Ascending aorta (tissue), 2 donors: Measurements from ENCODE around the gene NELFCD. TPM values are rescaled to one million over a fixed set of nuclear protein-coding genes. Genes with fewer than 3 reads are reported as not detected.

ENCODE experiments used
- DNase-seq, 2 donors: peaks; one replicate each; pipeline ENCODE4 v3.0.0-alpha.2; 2019; ENCODE audit warnings: low spot score in 2 of 2
- H3K27ac ChIP-seq, 2 donors: fragments of 200-600 bp; sonication (generic); one replicate each; pipeline ENCODE4 v1.5.1; 2016 to 2017; ENCODE audit warnings: mild to moderate bottlenecking in 1 of 2
- H3K27me3 ChIP-seq: fragments of 200-600 bp; sonication (generic); one replicate; pipeline ENCODE4 v1.5.1; 2017
- H3K36me3 ChIP-seq, 2 donors: fragments of 200-600 bp; sonication (generic); one replicate each; pipeline ENCODE4 v1.5.1; 2016
- H3K4me1 ChIP-seq, 2 donors: fragments of 200-600 bp; sonication (generic); one replicate each; pipeline ENCODE4 v1.5.1; 2016 to 2017; ENCODE audit warnings: mild to moderate bottlenecking in 1 of 2
- H3K4me3 ChIP-seq, 2 donors: fragments of 200-600 bp; sonication (generic); one replicate each; pipeline ENCODE4 v1.5.1; 2016 to 2017; ENCODE audit warnings: mild to moderate bottlenecking in 1 of 2
- H3K9me3 ChIP-seq, 2 donors: fragments of 200-600 bp; sonication (generic); one replicate each; pipeline ENCODE4 v1.5.1; 2016
- intact Hi-C: fragments of 100-400 bp; cut with DNase I; formaldehyde crosslinking; loops from one replicate; pipeline ENCODE4 v1.15.1; 2023
- total RNA-seq: library from RNA; depleted of rRNA; stranded (reverse); fragments of >200 nt; gene quantifications from one replicate; pipeline ENCODE4 v1.1.0, GENCODE V29; 2016
- TF ChIP-seq, protein P1 (sequence below), 3 experiments: fragments of 200-600 bp in 2 of 3; fragments of 450-650 bp in 1 of 3; sonication (generic) in 2 of 3; IDR thresholded peaks; one replicate each; pipeline ENCODE4 v1.5.1; 2016 to 2019; ENCODE audit warnings: antibody characterized with exemption in 3 of 3, mild to moderate bottlenecking in 1 of 3, moderate library complexity in 1 of 3

NELFCD gene
- total RNA-seq, 1 donor from 2014 or later = 20.8 TPM

GRCh38 chr20:58984691-58985090 lies 3.6 kb downstream of the NELFCD start:
- intact Hi-C loops = no loop called here
- H3K36me3 ChIP-seq = peaks cover 21 to 36% of the 10 kb centered on the region in 2 donors
- no peak overlapping the region for H3K4me3 ChIP-seq
- peaks cover 3 to 15% of the 10 kb centered on the region in 2 donors for H3K4me1 ChIP-seq
- no peaks in the 10 kb centered on the region for H3K27me3 ChIP-seq
- TF ChIP-seq, protein P1, sequence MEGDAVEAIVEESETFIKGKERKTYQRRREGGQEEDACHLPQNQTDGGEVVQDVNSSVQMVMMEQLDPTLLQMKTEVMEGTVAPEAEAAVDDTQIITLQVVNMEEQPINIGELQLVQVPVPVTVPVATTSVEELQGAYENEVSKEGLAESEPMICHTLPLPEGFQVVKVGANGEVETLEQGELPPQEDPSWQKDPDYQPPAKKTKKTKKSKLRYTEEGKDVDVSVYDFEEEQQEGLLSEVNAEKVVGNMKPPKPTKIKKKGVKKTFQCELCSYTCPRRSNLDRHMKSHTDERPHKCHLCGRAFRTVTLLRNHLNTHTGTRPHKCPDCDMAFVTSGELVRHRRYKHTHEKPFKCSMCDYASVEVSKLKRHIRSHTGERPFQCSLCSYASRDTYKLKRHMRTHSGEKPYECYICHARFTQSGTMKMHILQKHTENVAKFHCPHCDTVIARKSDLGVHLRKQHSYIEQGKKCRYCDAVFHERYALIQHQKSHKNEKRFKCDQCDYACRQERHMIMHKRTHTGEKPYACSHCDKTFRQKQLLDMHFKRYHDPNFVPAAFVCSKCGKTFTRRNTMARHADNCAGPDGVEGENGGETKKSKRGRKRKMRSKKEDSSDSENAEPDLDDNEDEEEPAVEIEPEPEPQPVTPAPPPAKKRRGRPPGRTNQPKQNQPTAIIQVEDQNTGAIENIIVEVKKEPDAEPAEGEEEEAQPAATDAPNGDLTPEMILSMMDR (IDR thresholded peaks at IDR 0.05) = no peak
- H3K27ac ChIP-seq = peak overlapping the region in 1 of 2 donors; percentile 3
- H3K9me3 ChIP-seq = no peaks in the 10 kb centered on the region
- DNase-seq = peak in 1 of 2 donors; percentile 31

DNA sequence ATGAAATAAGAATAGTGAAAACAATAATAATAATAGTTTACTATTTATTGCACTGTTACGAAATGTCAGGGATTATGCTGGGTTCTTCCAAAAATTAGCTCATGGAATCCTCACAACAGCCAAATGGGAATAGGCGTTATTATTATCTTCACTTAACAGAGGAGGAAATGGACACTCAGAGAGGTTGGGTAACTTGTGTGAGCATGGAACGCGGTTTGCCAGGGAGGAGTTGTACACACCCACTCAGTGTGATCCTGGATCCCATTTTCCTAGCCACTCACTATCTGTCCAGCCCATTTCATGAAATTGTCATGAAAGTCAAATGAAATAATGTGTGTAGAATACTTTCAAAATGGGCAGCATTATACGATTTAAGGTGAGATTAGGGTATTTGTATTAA lies 4.6 kb downstream of the NELFCD start:
- TF ChIP-seq, protein P1 (IDR thresholded peaks at IDR 0.05) = no peak
- Histone ChIP-seq H3K4me1 (peaks cover 3 to 13% of the 10 kb centered on the region in 2 donors), H3K27me3 (no peaks in the 10 kb centered on the region), H3K27ac (no peak overlapping the region), H3K9me3 (no peaks in the 10 kb centered on the region), H3K36me3 (peaks cover 30 to 46% of the 10 kb centered on the region in 2 donors), H3K4me3 (no peak overlapping the region)
- intact Hi-C loops = no loop called here
- DNase-seq = peak in 1 of 2 donors; percentile 57

DNA sequence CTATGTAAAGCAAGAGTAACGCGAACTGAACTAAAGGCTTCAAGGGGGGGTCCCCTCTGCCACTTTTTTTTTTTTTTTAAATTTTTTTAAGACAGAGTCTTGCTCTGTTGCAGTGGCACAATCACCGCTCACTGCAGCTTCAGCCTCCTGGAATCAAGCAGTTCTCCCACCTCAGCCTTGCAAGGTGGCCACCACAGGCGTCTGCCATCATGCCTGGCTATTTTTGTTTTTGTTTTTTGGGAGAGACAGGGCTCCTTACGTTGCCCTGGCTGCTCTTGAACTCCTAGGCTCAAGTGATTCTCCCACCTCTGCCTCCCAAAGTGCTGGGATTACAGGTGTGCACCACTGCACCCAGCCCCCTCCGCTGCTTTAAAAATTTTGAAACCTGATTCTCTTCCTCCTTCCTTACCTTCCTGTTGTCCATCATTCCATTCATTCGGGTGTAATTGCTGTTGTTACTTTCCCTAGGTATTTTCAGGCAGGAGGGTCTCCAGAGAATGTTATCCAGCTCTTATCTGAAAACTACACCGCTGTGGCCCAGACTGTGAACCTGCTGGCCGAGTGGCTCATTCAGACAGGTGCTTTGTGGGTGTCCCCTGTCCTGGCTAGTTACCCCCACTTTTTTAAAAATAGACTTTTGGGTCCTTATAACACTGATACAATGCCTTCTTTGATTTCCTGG lies 5.4 kb downstream of the NELFCD start:
- Histone ChIP-seq H3K27ac (no peak overlapping the region), H3K27me3 (no peaks in the 10 kb centered on the region), H3K4me1 (peaks cover 3 to 12% of the 10 kb centered on the region in 2 donors), H3K36me3 (peaks cover 37 to 54% of the 10 kb centered on the region in 2 donors), H3K9me3 (no peaks in the 10 kb centered on the region), H3K4me3 (no peak overlapping the region)
- TF ChIP-seq, protein P1 (IDR thresholded peaks at IDR 0.05) = no peak
- DNase-seq = peak in 1 of 2 donors; percentile 19
- intact Hi-C loops = no loop called here

DNA sequence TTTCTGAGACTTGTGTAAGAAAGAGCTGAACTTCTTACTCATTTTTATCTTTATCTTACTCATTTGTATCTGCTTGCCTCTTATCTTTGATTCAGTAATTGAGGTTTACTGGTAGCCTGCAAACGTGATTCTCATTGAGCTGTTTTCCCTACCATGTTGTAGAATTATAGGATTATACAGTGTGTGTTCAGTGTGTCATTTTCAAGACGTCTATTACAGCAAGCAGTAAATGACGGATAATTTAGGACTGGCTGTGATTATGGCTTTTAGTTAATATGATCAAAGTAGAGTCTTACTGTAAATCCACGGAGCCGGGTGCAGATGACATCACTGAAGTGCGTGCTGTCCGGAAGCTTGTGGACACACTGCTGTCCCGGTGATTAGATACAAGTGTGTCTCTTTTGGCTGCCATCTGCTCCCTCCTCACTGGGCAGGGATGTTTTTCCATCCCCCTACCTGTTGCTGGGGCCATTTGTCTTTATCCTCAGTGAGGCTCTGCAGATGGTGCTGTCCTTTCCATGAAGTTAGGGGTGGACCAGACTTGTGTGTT lies 6.0 kb downstream of the NELFCD start:
- no peaks in the 10 kb centered on the region for H3K9me3 ChIP-seq
- TF ChIP-seq, protein P1 (IDR thresholded peaks at IDR 0.05) = no peak
- intact Hi-C loops = no loop called here
- DNase-seq = peak in 1 of 2 donors; percentile 35
- H3K36me3 ChIP-seq = peaks cover 42 to 60% of the 10 kb centered on the region in 2 donors
- H3K27ac ChIP-seq = no peak overlapping the region
- H3K4me3 ChIP-seq = no peak overlapping the region
- H3K27me3 ChIP-seq = no peaks in the 10 kb centered on the region
- peaks cover 3 to 12% of the 10 kb centered on the region in 2 donors for H3K4me1 ChIP-seq

- Histone ChIP-seq H3K27me3 (no peaks in the 10 kb centered on the region), H3K27ac (no peak overlapping the region), H3K4me1 (peaks cover 0 to 4% of the 10 kb centered on the region in 2 donors), H3K36me3 (peaks cover 48 to 67% of the 10 kb centered on the region in 2 donors), H3K4me3 (no peak overlapping the region), H3K9me3 (no peaks in the 10 kb centered on the region)
- TF ChIP-seq, protein P1 (IDR thresholded peaks at IDR 0.05) = no peak
- intact Hi-C loops = no loop called here
- DNase-seq = peak in 1 of 2 donors; percentile 37
These were observed 6.9 kb downstream of the NELFCD start for GRCh38 chr20:58987790-58988564.
